ENCODE measurements around the gene GID8.

GID8 gene

DNA sequence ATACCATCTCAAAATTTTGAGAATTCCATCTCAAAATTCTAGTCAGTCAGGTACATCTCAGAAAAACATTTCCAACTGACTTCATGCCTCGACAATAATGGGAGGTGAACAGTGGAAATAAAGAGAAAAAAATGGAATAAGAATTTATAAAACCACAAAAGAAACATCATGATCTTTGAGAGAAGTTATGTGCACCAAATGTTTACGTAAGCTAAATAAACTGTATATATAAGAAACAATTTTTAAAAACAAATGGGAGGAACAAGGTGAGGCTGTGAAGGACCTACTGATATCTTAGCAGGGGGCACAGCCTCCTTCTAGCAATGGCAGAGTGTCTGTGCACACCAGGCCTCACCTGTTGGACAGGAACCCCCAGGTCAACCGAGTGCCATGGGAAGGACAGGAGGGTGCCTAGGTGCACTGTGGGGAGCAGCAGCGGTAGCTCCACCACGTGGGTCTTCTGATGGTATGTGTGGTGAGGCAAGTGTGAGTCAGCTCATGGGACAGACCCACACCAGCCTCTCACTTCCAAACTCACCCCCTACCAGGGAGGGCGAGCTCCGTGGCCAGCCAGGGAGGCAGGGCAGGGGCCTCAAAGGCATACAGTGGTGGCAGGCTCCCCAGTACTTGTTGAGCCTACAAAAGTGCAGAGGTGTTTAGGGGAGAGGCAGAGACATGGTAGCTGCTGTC, 34.9 kb upstream of the GID8 start:
- DNase-seq (ENCODE audit: low read depth, low spot score), result no peak

GRCh38 chr20:62905536-62906117, 32.3 kb upstream of the GID8 start:
- no peak for DNase-seq (ENCODE audit: low read depth, low spot score)

DNA sequence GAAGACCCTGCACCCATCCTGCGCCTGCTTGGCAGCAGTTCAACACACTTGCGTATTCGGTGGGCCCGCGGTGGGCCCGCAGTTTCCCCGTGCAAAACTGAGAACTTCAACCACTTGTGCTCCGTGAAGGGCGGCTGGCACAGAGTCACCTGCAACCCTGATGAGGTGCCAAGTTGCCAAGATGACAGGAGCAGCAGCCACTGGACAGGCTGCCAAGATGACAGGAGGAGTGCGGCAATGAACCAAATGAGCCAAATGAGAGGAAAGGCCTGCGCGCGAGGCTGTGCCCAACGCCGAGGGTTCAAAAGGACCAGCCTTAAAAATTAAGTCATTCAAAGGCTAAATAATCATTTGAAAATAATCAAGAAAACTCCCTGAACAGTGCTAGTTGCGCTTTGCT, 31.7 kb upstream of the GID8 start:
- no peak for DNase-seq (ENCODE audit: low read depth, low spot score)

DNA sequence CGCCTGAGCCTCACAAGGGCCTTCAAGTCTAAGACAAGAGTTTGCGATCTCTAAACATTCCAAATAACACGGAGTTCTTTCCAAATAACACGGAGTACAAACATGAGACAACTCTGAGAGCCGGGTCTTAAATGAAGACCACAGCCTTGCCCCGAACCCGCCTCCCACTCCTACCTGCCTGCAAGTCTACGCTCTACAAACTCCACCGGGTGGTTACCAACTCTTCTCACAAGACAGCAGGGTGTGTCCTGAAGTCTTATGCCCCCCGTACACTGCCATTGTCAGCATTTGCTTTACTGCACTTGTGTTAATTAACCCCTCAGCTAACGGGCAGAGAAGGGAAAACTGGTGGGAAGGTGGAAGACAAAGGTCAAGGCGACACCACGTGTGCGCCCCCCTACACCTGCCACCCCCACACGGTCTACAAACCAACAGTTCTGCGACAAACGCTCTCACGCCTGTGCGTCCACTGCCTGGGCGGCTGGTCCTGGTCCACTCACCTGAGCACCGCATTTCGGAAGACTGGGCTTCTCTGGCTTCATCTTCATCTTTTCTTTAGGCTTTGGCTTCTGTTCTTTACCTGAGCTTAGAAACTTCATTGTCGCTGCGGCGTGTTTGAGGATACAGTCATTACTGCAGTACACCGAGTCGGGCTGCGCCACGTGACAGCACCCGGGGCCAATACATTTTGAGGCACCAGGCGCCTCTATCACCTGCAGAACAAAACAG, 31.1 kb upstream of the GID8 start:
- DNase-seq (ENCODE audit: low read depth, low spot score), result no peak

DNA sequence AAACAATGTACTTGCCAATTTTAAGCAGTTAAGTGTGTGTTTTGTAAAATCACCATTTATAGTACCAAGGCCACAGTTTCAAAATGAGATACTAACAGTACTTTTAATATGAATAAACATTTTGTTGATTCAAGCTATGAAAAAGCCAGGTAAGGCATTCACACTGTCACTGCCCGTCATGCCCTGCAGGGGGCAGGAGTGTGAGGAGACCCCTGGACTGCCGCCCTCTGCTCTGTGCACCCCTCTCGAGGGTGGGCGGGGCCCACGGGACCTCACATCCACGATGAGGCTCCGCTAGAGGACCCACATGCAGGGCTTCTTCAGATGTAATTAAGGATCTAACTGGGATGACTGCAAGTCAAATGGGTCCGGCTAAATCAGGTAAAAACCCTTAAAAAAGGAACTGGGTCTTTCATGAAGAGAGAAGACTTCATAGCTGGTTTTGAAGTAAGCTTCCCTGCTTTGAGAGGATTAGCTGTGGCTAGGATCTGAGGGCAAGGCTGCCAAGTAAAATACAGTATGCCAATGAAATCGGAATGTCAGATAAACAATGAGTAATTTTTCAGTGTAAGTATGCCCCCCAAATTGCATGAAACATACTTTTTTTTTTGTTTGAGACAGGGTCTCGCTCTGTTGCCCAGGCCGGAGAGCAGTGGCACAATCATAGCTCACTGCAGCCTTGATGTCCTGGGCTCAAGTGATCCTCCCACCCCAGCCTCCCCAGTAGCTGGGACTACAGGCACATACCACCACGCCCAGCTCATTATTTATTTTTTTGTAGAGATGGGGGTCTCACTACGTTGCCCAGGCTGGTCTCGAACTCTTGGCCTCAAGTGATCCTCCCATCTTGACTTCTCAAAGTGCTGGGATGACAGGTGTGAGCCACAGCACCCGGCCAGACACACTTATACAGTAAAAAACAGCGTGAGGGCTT, 30.3 kb upstream of the GID8 start:
- DNase-seq (ENCODE audit: low read depth, low spot score), result no peak

GRCh38 chr20:62908971-62909791, 28.8 kb upstream of the GID8 start:
- no peak for DNase-seq (ENCODE audit: low read depth, low spot score)

- no peak for DNase-seq (ENCODE audit: low read depth, low spot score)
These were observed 27.7 kb upstream of the GID8 start for GRCh38 chr20:62910217-62910766.

GRCh38 chr20:62910777-62911497, 27.0 kb upstream of the GID8 start:
- no peak for DNase-seq (ENCODE audit: low read depth, low spot score)

DNA sequence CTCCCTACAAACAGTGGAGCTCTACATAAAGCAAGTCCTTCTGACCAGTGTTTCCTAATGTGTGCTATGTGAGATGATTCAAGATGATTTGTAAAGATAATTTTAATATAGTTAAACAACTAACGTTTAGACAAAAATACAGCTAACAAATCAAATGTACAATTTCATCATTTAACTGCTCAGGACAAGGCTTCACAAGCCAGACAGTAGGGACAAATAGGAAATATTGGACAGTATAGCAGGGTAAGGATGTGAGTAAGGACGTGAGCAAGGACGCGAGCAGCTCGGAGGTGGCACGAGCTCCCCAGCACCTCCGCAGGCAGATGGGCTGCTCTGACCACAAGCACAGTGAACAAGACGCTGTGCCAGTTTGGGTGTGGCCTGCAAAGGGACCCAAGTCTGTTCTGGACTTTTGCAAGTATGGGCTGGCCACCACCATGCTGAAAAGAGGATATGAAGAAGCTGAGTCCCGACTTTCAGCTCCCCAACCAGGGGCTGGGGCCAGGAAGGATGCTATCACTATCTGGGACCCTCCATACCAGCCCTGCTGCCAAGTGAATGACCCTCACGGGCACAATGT, 26.2 kb upstream of the GID8 start:
- no peak for DNase-seq (ENCODE audit: low read depth, low spot score)

DNA sequence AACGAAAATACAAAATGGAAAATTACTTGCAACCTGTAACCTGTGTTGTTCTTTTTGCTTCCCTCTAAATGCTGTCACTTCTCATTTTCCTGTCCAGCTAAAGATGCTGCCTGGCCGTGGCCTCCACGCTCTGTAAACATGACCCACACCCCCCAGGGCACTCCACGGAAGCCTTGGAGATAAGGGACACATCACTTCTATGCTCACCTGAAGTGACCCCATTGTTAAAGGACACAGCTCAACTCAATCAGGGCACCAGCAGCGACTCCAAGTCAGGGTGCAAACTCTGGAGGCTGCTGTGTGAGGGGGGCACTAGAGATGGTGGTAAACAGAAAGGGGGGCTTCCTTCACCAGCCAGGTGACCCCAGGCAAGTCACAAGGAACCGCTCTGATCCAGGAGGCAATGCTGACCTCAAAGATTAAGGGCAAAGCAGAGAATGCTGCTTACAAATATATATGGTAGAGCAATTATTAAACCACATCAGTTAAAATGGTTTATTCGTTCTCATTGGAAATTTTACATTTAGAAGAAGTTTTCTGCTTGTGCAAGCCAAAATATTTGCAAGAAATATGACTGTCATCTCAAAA, 24.8 kb upstream of the GID8 start:
- no peak for DNase-seq (ENCODE audit: low read depth, low spot score)

GRCh38 chr20:62914436-62914835, 23.5 kb upstream of the GID8 start:
- DNase-seq (ENCODE audit: low read depth, low spot score), result no peak

GRCh38 chr20:62914970-62915457, 22.9 kb upstream of the GID8 start:
- peak; percentile 87 for DNase-seq (ENCODE audit: low read depth, low spot score)

- no peak for DNase-seq (ENCODE audit: low read depth, low spot score)
These were observed 21.1 kb upstream of the GID8 start for GRCh38 chr20:62916703-62917476.

DNA sequence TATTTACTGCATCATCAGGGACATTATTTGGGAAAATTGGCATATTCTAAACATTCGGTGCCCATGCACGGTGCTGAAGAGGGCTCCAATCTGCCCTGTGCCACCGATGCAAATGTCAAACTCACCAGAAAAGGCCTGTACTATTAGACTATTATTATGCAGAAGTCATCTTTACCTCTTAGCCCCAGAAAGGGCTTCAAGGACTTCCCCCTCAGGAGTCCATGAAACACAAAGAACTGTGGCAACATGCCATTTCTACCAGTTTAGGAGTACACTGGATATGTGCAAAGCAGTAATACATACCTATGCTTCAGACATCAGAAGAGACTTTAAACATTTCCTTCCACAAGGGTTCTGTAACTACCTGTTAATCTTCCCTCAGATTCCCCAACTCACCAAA, 20.2 kb upstream of the GID8 start:
- no peak for DNase-seq (ENCODE audit: low read depth, low spot score)

- no peak for DNase-seq (ENCODE audit: low read depth, low spot score)
These were observed 19.8 kb upstream of the GID8 start for GRCh38 chr20:62918147-62918546.

GRCh38 chr20:62918831-62919230, 19.1 kb upstream of the GID8 start:
- DNase-seq (ENCODE audit: low read depth, low spot score), result no peak

DNA sequence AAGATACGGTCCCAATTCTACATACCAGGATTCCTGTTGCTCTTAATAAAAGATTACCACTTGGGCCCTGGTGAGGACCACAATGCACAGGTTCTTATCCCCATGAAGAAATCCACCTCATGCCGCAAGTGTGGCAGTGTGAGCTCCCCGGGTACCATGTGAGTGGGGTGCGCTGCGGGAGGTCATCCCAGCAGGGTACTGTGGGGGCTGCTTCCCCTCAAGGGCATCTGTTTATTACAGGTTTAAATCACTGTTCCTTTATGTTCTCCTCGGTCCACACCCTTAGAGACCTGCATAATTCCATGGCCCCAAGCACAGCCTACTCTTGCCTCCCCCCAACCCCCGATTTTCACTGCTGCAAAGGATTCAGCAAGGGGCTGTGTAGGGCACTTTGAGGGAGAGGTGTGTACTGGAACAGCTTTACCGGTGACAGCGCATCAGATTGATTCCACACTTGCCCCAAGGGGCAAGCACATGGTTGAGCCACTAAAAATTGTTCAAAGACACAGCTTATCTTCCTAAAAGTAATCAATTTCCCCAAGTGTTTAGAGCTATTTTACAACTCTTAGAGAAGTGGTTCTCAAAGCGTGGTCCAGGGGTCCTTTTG, 17.8 kb upstream of the GID8 start:
- DNase-seq (ENCODE audit: low read depth, low spot score), result no peak

DNA sequence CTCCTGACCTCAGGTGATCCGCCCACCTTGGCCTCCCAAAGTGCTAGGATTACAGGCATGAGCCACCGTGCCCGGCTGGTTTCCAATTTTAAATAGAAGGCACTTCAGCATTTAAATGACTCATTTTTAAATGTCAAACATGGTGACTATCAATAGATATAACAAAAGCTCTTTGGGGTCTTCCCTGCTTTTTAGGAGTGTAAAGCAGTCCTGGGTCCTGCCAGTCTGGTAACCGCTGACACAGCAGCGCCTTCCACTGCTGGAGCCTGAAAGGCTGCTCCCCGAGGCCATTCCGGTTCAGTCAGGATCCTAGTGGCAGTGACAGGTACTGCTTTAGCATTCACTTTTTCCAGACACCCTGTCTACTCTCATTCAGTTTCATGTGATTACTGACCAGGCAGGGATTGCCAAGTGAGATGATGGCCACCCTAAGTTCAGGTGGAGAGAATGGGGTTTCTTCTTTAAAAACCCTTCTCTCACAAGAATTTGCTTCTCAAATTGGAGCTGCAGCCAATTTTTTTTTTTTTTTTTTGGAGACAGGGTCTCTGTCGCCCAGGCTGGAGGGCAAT, 16.7 kb upstream of the GID8 start:
- DNase-seq (ENCODE audit: low read depth, low spot score), result peak; percentile 90

Measured in ELF-1 (cell line).